Testis (tissue), 2 donors: Measurements from ENCODE around the gene UCHL1.

Experiments used
- POLR2A ChIP-seq: fragments of 450-650 bp; IDR thresholded peaks from one replicate; pipeline ENCODE4 v1.6.1; 2017; ENCODE audit warnings: antibody characterized with exemption, mild to moderate bottlenecking, moderate library complexity
- TF ChIP-seq, protein P1 (sequence below), 3 experiments: fragments of 450-650 bp in 2 of 3; fragments of 200-600 bp in 1 of 3; sonication (generic) in 1 of 3; IDR thresholded peaks; one replicate each; pipeline ENCODE4 v1.5.1; 2016 to 2019; ENCODE audit warnings: antibody characterized with exemption in 3 of 3, mild to moderate bottlenecking in 2 of 3, moderate library complexity in 1 of 3

DNA sequence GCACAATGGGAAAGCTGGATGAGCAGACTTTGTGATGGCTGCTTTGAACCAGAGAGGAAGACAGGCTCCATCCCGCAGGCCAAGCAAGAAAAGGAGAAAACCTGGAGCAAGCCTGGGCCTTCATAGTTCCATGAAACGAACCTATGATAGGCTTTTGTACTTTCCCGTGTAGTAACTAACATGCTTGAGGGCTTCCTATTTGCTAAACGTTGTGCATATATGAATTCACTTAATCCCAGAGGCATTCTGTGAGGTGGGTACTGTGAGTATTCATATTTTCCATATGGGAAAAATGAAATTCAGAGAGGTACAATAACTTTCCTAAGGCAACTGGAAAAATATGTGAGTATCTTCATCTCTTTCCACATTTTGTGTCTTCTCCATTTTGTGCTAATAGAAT, 28.8 kb upstream of the UCHL1 start:
- TF ChIP-seq, protein P1, sequence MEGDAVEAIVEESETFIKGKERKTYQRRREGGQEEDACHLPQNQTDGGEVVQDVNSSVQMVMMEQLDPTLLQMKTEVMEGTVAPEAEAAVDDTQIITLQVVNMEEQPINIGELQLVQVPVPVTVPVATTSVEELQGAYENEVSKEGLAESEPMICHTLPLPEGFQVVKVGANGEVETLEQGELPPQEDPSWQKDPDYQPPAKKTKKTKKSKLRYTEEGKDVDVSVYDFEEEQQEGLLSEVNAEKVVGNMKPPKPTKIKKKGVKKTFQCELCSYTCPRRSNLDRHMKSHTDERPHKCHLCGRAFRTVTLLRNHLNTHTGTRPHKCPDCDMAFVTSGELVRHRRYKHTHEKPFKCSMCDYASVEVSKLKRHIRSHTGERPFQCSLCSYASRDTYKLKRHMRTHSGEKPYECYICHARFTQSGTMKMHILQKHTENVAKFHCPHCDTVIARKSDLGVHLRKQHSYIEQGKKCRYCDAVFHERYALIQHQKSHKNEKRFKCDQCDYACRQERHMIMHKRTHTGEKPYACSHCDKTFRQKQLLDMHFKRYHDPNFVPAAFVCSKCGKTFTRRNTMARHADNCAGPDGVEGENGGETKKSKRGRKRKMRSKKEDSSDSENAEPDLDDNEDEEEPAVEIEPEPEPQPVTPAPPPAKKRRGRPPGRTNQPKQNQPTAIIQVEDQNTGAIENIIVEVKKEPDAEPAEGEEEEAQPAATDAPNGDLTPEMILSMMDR (IDR thresholded peaks at IDR 0.05): no peak
- TF ChIP-seq POLR2A: no peak
